Measurements from ENCODE around the gene UMODL1.

UMODL1 gene

DNA sequence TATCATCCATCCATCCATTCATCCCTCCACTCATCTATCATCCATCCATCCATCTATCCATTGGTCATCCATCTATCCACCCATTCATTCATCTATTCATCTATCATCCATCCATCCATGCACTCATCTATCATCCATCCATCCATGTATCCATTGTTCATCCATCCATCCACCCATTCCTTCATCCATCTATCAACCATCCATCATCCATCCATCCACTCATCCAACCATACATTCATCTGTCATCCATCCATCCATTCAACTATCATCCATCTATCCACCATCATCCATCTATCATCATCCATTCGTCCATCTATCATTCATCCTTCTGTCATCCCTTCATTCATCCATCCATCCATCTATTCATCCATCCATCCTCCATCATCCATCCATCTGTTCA, 61.1 kb downstream of the UMODL1 start:
- no peak overlapping the region for H3K4me3 ChIP-seq (ENCODE audit: low read depth, low read length)
- TF ChIP-seq, protein P1, sequence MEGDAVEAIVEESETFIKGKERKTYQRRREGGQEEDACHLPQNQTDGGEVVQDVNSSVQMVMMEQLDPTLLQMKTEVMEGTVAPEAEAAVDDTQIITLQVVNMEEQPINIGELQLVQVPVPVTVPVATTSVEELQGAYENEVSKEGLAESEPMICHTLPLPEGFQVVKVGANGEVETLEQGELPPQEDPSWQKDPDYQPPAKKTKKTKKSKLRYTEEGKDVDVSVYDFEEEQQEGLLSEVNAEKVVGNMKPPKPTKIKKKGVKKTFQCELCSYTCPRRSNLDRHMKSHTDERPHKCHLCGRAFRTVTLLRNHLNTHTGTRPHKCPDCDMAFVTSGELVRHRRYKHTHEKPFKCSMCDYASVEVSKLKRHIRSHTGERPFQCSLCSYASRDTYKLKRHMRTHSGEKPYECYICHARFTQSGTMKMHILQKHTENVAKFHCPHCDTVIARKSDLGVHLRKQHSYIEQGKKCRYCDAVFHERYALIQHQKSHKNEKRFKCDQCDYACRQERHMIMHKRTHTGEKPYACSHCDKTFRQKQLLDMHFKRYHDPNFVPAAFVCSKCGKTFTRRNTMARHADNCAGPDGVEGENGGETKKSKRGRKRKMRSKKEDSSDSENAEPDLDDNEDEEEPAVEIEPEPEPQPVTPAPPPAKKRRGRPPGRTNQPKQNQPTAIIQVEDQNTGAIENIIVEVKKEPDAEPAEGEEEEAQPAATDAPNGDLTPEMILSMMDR (IDR thresholded peaks at IDR 0.05; ENCODE audit: borderline replicate concordance, insufficient read depth, low read depth, low read length), result no peak

DNA sequence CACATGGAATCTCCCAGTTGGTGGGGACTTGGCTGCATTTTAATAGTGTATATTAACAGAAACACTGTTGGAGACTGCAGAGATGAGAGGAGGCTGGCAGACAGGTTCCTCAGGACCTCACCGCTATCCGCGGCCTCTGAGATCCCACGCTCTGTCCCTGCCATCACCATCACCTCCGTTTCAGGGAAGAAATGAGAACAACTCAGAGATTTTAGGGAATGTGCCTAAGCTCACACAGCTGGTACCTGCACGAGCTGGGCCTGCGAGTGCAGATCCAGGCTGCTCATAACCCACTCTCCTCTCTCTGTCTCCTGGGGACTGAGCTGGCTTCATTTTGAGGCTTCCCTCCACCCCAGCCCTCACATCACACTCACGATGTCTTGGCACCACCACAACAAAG, 62.0 kb downstream of the UMODL1 start:
- no peak overlapping the region for H3K4me3 ChIP-seq (ENCODE audit: low read depth, low read length)

DNA sequence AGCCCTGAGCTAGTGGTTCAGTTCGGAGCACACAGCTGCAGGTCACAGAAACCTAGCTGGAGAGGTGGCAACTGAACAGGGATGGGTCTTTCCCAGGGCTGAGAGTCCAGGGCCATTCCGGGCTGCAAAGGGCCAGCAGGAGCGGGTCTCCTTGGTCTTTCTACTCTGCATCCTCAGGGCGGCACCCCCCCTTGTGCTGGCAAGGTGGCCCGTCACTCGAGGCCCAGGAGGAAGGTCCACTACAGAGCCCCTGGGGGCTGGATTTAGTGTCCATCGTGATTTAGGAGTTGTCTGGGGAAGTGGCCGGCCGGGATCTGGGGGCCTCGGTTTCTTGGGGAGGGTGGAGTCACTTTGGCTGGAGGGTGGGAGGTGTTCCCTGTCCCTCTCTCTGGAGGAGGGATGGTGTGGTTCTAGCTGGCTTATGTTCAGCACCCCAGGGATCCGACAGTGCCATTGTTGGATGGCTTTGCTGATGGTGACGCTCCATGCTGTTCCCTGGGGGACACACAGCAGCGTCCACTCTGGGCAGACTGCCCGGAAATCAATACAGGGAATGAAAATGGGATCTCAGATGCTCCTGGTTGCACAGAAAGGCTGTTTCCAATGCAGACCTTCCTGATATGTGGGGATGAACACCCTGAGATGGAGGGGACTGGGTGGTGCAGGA, 64.4 kb downstream of the UMODL1 start:
- no peak overlapping the region for H3K4me3 ChIP-seq (ENCODE audit: low read depth, low read length)
- TF ChIP-seq, protein P1 (IDR thresholded peaks at IDR 0.05; ENCODE audit: borderline replicate concordance, insufficient read depth, low read depth, low read length), result no peak

More for the DNA sequence above, 62.0 kb downstream of the UMODL1 start:
- TF ChIP-seq, protein P1 (IDR thresholded peaks at IDR 0.05; ENCODE audit: borderline replicate concordance, insufficient read depth, low read depth, low read length), result no peak

DNA sequence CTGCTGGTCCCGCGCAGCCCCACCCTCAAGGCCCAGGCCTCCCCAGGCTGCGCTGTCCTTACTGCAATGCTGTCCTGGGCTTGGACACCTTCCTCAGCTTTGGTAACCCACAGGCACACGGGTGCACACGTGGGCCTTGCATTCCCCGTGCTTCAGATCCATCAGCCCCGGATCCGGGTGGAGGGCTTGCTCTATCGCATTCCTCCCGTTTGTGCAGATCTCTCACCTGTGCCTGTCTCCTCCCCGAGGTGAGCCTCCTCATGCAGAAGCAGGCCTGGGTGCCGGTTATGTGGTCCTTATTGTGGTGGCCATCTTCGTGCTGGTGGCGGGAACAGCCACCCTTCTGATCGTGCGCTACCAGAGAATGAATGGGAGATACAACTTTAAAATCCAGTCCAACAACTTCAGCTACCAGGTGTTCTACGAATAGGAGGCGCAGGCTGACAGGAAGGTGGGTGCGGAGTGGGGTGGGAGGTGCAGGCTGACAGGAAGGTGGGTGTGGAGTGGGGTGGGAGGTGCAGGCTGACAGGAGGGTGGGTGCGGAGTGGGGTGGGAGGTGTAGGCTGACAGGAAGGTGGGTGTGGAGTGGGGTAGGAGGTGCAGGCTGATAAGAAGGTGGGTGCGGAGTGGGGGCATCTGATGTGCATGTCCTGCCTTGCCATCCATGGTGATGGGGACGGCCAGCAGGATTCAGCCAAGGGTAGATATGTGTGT, 66.2 kb downstream of the UMODL1 start:
- TF ChIP-seq, protein P1 (IDR thresholded peaks at IDR 0.05; ENCODE audit: borderline replicate concordance, insufficient read depth, low read depth, low read length), result no peak

DNA sequence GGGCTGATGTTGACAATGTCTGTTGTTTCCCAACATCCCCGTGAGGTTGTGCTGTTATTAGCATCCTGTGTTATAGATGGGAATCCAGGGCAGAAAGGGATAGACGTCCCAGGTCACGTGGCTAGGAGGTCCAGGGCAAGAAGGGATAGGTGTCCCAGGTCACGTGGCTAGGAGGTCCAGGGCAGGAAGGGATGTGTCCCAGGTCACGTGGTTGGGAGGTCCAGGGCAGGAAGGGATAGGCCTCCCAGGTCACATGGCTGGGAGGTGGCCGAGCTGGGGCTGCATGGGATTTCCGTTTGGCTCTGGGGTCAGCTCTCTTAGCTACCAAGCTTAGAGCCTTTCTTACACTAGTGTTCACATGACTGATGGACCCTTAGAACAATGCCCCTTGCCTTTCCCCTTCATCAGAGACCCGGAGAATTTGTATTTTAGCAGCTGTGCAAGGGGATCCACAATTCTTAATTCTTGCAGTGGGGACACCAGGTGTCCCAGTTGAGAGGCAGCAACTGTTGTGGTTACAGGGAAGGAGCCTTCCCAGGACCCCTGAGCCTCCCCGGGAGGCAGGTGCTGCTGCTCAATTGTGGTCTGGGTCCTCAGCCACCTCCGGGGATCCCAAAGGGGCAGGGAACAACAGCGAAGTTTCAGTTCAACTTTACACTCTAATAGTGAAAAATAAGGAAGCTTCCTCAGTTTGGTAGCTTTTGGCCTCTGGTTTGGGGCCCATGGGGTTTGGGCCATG, 69.2 kb downstream of the UMODL1 start:
- TF ChIP-seq, protein P1 (IDR thresholded peaks at IDR 0.05; ENCODE audit: borderline replicate concordance, insufficient read depth, low read depth, low read length), result no peak
- H3K4me3 ChIP-seq (ENCODE audit: low read depth, low read length), result no peak overlapping the region

More for the DNA sequence above, 66.2 kb downstream of the UMODL1 start:
- H3K4me3 ChIP-seq (ENCODE audit: low read depth, low read length), result no peak overlapping the region

DNA sequence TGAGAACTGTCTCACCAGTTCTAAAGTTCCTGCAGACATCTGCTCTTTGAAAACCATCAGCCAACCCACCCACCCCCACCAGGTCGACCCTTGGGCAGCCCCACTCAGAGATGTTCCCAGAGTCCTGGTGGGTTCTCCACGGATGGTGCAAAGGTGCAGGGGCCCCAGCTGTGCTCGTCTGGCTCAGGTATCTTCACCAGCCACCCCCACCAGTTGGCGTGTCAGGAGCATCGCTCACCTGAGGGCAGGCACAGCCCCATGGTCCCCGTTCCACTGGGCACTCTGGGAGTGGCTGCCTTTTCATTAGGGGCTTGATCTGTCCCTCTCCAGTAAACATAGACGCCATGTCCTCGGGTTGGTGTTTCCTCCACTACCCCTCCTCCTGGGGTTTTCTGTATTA, 70.5 kb downstream of the UMODL1 start:
- H3K4me3 ChIP-seq (ENCODE audit: low read depth, low read length), result no peak overlapping the region
- TF ChIP-seq, protein P1 (IDR thresholded peaks at IDR 0.05; ENCODE audit: borderline replicate concordance, insufficient read depth, low read depth, low read length), result no peak
